ENCODE measurements around the gene PLB1.

The PLB1 gene

DNA sequence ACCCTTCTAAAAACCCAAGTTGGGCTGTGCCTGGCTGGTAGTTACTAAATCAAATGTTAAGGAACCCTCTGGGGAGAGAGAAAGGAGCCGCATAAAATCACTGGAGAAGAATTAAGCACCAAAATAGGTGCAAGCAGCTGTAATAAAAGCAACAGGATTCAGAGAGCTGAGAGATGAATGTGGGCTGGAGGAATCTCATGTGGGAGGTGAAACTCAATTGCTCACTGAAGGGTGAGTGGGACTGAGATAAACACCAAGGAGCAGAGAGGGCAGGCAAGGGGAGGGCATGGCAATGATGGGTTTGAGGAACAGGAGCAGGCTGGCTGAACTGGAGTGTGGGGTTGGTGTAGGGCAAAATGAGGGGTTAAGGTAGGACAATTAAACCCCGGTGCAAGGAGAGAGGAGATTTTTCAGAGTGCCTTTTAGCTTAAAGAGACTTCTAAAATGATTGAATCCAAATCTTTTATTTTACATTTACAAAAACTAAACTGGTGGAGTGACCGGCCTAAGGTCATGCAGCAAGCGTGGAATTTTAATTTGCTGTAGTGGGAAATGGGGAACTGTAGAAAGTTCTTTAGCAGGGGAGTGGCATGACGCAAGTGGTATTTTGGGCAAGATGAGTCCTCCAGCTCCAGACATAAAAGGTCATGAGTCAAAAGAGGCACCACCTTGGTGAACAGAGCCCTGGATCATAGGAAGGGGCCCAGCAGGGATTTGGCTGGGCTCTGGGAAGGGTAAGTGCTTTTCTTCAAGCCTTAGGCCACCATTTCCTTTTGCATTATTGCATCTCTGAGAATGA is 10.5 kb downstream of the PLB1 start:
- no peak for DNase-seq

DNA sequence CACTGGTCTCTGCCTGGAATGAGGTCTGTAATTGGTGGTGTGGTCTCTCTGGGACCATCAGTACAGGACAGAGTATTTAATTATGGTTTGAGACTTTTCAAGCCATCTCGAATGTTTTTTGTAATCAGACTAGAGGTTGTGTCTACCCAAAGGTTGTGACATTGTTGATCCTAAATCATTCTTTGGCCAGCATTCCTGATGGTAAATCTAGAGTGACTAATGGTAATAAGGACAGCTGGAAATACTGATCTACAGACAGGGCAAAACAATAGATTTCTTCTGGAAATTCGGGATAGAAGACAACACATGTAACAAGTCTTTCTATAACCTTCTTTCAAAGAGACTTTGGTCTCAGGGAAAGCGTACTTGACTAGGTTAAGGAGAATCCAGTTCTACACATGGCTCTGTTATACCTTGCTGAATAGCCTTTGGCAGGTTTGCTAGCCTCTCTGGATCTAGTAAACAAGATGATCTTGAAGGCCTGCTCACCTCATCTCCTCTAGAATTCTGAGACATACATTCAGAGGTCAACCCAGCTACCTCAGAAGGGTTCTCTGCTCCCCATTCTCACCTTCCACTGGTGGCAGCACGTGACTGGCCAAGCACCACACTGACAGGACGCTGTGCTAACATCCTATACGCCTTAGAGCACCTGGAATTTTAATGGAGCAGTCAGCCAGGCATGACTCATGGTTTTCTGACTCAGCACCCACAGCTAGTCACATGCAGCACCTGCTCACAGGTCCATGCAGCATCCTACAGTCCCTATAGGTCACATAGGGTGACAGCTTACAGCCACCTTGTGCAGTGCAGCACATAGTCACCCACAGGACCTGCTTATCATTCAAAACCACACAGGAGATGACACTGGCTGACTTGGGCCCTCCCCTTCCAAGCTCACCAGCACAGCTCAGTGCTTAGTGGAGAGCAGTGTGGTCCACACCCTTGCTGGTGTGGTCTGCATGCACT is 12.2 kb downstream of the PLB1 start:
- no peak for DNase-seq

GRCh38 chr2:28509361-28509760 is 13.5 kb downstream of the PLB1 start:
- no peak for DNase-seq

- no peak for DNase-seq
Measured at GRCh38 chr2:28510184-28510583, 14.3 kb downstream of the PLB1 start.

DNA sequence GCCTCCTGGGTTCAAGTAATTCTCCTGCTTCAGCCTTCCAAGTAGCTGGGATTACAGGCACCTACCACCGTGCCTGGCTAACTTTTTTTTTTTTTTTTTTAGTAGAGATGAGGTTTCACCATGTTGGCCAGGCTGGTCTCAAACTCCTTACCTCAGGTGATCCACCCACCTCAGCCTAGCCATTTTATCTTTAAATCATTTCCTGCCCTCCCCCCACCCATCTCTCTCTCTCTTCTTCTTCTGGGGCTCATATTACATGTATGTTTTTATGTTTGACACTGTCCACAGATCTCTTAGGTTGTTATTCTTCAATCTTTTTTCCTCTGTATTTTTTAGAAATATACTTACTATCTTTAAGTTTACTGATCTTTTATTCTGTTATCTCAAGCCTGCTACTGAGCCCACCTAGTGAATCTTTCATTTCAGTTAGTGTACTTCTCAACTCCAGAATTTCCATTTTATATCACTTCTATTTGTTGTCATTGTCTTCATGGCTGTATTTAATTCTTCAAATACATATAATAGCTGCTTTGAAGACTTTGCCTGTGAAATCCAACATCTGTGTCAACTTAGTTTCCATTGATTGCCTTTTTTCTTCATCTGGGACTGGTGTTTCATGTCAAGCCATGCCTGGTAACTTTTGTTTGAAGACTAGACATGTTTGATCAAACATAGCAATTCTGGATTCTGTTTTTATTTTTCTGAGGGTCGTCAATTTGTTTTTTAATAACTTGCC is 16.2 kb downstream of the PLB1 start:
- no peak for DNase-seq

DNA sequence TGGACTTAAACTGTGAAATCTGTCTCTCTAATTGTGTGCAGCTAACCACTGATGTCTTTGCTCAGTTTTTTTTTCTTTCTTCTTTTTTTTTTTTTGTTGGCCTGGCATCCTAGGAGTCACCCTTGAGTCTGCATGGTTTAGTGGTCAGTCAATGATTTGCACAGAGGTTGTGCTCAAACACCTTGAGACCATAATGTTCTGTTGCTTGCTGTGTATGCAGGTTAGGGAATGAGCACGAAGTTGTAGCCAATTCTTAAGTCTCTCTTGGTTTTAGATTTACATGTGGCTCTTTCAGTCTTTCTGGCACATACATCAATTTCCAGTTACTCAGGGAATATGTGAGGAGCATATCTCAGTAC is 16.7 kb downstream of the PLB1 start:
- DNase-seq: no peak

DNA sequence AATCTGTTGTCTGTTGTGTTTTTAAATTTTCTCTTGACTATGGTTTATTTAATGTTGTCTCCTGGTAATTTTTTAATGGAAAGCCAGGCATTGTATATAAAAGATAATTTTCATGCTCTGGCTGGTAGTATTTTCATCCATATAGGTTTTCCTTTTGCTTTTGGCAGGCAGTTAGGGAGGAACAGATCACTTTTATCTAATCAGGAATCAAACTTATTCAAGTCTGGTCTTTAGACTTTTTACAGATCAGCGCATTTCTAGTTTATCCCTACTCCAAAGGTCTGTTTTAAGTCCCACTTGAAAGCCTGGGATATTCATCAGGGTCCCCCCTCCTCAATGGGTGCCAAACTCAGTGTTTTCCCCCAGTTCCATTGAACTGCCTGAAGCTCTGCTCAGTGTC is 17.2 kb downstream of the PLB1 start:
- DNase-seq: no peak

- DNase-seq: no peak
Measured at GRCh38 chr2:28515176-28515751, 19.4 kb downstream of the PLB1 start.

DNA sequence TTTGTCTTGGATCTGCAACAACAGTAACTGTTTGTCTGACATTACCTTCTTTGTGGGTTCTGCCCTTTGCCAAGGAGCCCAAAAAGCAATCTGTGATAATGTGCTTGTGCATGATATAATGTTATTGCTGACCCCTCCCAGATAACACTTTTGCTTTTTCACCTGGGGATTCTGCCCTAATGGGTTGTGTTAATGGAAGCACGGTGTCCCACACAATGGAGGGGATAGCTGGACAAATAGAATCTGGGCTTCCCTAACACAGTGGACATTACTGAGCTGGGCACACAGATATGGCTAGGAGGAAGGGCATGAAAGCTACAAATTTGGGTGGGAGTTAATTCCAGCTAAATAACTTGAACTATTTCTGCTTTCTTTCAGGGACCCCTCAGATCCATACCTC is 20.6 kb downstream of the PLB1 start:
- DNase-seq: no peak

- no peak for DNase-seq
Measured at GRCh38 chr2:28516950-28517349, 21.1 kb downstream of the PLB1 start.

DNA sequence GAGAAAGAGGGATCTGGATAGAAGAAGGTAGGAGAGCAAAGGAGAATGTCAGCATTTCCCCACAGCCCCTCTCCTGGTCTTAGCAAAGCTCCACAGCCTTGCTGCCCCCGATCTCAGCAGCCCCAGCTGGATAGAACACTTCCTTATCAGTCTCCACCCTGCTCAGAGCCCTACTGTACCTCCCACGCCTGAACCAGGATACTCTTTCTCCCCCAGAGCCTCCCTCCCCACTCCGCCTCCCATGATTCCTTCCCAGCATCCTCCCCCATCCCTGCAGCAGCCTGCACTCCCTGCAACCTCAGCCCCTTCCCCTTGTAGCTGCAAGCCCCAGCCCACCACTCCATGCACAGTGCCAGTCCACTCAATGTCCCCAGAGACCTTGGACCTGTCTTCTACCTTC is 25.8 kb downstream of the PLB1 start:
- DNase-seq: no peak

GRCh38 chr2:28522481-28522880 is 26.6 kb downstream of the PLB1 start:
- DNase-seq: no peak

GRCh38 chr2:28523902-28524301 is 28.0 kb downstream of the PLB1 start:
- no peak for DNase-seq

GRCh38 chr2:28525481-28525880 is 29.6 kb downstream of the PLB1 start:
- DNase-seq: no peak

DNA sequence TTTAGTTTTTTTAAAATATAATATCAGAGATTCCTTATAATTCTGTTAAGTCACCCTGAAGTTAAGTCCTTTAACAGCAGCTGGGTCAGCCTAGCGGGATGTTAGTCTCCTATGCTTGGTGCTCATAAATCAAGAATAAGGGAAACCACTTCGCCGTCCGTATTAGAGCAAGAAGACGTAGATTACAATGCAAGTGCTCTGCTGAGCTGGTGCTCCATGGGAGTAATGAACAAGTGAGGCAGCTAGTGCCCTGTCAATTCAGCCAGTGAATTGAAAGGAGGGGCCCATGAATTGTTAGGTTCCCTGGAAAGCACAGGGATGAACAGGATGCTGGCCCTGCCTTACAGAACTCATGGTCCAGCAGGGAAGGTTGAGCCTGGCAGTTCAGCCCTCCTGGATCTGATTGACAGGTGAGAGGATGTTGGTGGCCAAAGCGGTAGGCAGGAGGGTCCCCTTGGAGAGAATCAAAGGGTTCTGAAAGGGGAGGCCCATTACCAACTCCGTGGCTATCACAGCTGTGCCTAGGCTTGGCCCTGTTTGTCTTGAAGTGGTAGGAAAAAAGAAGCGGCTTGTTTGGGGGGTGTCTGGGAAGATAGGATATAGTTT is 30.8 kb downstream of the PLB1 start:
- DNase-seq: no peak

DNA sequence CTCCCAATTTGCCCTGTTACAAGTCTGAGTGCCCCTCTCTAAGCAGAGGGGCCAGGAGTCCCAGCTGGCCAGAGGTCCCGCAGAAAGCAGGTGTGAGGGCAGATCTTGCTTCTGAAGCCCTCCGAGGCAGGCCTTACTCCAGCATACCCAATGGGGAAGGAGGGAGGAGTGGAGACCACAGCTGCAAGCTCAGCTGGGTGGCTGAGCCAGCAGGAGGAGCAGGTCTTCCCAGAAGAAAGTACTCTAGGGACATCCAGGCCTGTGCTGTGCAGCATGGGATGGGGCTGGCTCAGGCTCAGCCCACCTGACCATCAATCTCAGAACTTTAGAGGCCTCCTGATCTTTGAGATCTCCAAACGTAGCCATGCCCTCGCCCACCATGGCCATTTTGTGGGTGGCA is 31.3 kb downstream of the PLB1 start:
- no peak for DNase-seq

DNA sequence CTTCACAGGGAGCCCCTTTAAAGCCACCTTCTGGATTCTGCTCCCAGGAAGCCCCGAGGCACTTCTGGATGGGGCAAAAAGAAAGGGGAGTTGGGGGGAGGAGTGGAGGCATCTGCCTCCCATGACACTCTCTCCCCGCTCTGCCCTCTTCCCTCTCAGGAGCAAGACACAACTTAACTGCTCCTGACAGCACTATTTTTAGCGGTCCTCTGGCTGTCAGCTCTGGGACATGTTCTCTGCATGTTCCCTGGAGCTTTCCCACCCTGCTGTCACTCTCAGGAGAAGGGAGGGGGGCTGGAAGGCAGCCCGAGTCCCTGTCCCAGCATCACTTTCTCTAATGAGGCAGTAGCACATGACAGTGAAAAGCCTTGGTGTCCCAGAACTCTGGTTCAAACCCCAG is 32.3 kb downstream of the PLB1 start:
- DNase-seq: no peak

- no peak for DNase-seq
Measured at GRCh38 chr2:28530782-28531181, 34.9 kb downstream of the PLB1 start.

GRCh38 chr2:28532399-28532798 is 36.5 kb downstream of the PLB1 start:
- no peak for DNase-seq

GRCh38 chr2:28533044-28533680 is 37.3 kb downstream of the PLB1 start:
- no peak for DNase-seq

- no peak for DNase-seq
Measured at GRCh38 chr2:28534817-28535216, 39.0 kb downstream of the PLB1 start.

DNA sequence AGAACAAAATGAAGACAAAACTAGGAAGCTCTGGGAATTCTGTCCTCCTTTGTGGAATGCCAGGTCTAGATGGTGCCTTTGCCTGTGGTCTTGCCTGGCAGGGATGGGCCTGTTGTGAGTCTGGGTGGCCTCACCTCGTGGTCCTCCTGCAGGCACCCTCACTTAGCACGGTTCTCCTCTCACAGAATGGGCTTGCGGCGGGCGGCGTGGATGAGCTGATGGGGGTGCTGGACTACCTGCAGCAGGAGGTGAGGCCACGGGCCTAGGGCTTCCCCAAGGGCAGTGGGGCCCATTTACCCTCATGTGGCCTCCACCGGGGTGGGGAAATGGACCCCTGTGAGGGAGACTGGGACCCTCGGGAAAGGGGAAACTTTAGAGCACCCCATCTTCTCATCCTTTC is 42.3 kb downstream of the PLB1 start:
- DNase-seq: no peak
